GM18858 (cell line): ENCODE data around the gene HNRNPU.
"Not testable (repeated sequence)": the region's sequence is repeated elsewhere in the genome, so short reads cannot be mapped to it uniquely, and the experiment has no call there.

ENCODE experiments used
- ATAC-seq: cut with Tn5 transposase; IDR thresholded peaks from one replicate; pipeline ENCODE4 v1.9.1; 2021; ENCODE audit not compliant: unreplicated experiment

The HNRNPU gene

GRCh38 chr1:244841273-244841927, 22.9 kb downstream of the HNRNPU start:
- ATAC-seq, result no peak

GRCh38 chr1:244840219-244840794, 24.0 kb downstream of the HNRNPU start:
- no peak for ATAC-seq

GRCh38 chr1:244839656-244840055, 24.7 kb downstream of the HNRNPU start:
- no peak for ATAC-seq

GRCh38 chr1:244837597-244838258, 26.6 kb downstream of the HNRNPU start:
- no peak for ATAC-seq

GRCh38 chr1:244836584-244836983, 27.8 kb downstream of the HNRNPU start:
- no peak for ATAC-seq

GRCh38 chr1:244836135-244836521, 28.2 kb downstream of the HNRNPU start:
- no peak for ATAC-seq

GRCh38 chr1:244835276-244836134, 28.8 kb downstream of the HNRNPU start, which contains the start of gene COX20:
COX20 (plus strand) TSS chr1:244835658; CDS start chr1:244835715, 57 bp downstream.
- peak; percentile 49 for ATAC-seq

GRCh38 chr1:244834543-244835275, 29.6 kb downstream of the HNRNPU start:
- peak; percentile 63 for ATAC-seq

GRCh38 chr1:244833734-244834542, 30.4 kb downstream of the HNRNPU start:
- peak; percentile 11 for ATAC-seq

GRCh38 chr1:244833260-244833659, 31.1 kb downstream of the HNRNPU start:
- ATAC-seq, result not testable (repeated sequence)

GRCh38 chr1:244830639-244831038, 33.7 kb downstream of the HNRNPU start:
- no peak for ATAC-seq

GRCh38 chr1:244826712-244827111, 37.6 kb downstream of the HNRNPU start:
- no peak for ATAC-seq

GRCh38 chr1:244822878-244823277, 41.5 kb downstream of the HNRNPU start:
- no peak for ATAC-seq

- ATAC-seq, result no peak
These were observed 43.2 kb downstream of the HNRNPU start for GRCh38 chr1:244821134-244821533.

GRCh38 chr1:244820131-244820530, 44.2 kb downstream of the HNRNPU start:
- no peak for ATAC-seq

GRCh38 chr1:244817415-244817894, 46.9 kb downstream of the HNRNPU start:
- ATAC-seq, result no peak

- ATAC-seq, result no peak
These were observed 48.7 kb downstream of the HNRNPU start for GRCh38 chr1:244815600-244816099.

- no peak for ATAC-seq
These were observed 51.0 kb downstream of the HNRNPU start for GRCh38 chr1:244813327-244813726.

GRCh38 chr1:244810221-244810620, 54.1 kb downstream of the HNRNPU start:
- ATAC-seq, result no peak
